ENCODE data around the gene XPR1. TPM values are rescaled to one million over a fixed set of nuclear protein-coding genes. Genes with fewer than 3 reads are reported as not detected.

The XPR1 gene
- total and polyA plus RNA-seq, 10 of the 15 experiments (the other 5 are each of a cell fraction or from before 2014, with no cell fraction given) = 1.1 to 33.9 (median 11.3) TPM

DNA sequence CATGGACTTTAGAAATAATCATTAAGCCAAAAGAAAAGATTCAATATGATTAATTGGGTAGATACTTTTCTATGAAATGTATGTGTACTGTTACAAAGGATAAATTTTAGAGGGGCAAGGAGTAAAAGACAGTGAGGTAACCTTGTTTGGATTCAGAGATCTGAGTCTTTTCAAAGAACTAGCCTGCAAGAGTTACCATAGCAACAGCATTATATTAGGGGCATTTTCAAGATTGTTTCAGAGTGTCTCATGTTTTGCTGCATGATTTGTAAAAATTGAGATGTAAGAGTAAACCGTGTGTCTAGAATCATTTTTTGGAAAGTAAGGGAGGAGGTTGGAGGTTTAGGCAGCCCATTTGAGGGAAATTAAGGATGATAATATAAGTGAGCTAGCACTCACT lies 210.2 kb downstream of the XPR1 start:
- Histone ChIP-seq H2AFZ (ENCODE audit: control insufficient read depth, low read depth, low read length) (no peak overlapping the region), H3K9ac (ENCODE audit: control insufficient read depth, insufficient read depth, low read length) (no peak overlapping the region), H3K27ac (ENCODE audit: control insufficient read depth, insufficient read depth) (no peak overlapping the region), H3K36me3 (ENCODE audit: control insufficient read depth in 2 of 2, insufficient read depth in 2 of 2, low read length in 1 of 2) (no peaks in the 10 kb centered on the region), H3K4me2 (ENCODE audit: control insufficient read depth, insufficient read depth) (no peak overlapping the region), H3K79me2 (ENCODE audit: control insufficient read depth, insufficient read depth, low read length) (no peaks in the 10 kb centered on the region), H3K4me1 (ENCODE audit: control insufficient read depth, insufficient read depth, low read length) (no peaks in the 10 kb centered on the region), H3K4me3 (no peak overlapping the region), H3K27me3 (replicated peaks in 1 of 2; ENCODE audit: control insufficient read depth in 2 of 2, insufficient read depth in 2 of 2, low read length in 1 of 2) (no peaks in the 10 kb centered on the region), H3K9me3 (replicated peaks; ENCODE audit: control insufficient read depth, insufficient read depth, low read length) (no peaks in the 10 kb centered on the region), H4K20me1 (ENCODE audit: control insufficient read depth, insufficient read depth) (no peaks in the 10 kb centered on the region)
- FAIRE-seq (no peak), DNase-seq (ENCODE audit: low read depth, low spot score) (no peak), ATAC-seq (no peak)
- BruUV-seq (replicated peaks) = no TSS peak
- WGBS (ENCODE audit: insufficient coverage, insufficient replicate concordance, low lambda C conversion rate, missing lambda C conversion rate) = 100% methylated on average over 1 of the region's 1 CpG
- ChIA-PET POLR2A (no interaction called here), RAD21 (ENCODE audit: unreplicated experiment) (interaction anchor here (1.9 kb wide), 1 partner anchor 19 kb away, joined by 10 read pairs; no protein-coding TSS in a partner anchor), SMC1A (ENCODE audit: uncharacterized antibody, unreplicated experiment) (interaction anchor here (0.8 to 2.1 kb wide), 5 partner anchors 12 to 326 kb away, joined by 3 to 8 read pairs (median 4); no protein-coding TSS in a partner anchor), CTCF (interaction anchor here (1.7 to 2.0 kb wide), 2 partner anchors 21 to 326 kb away, joined by 7 to 11 read pairs; no protein-coding TSS in a partner anchor)
- TF ChIP-seq EZH2 (IDR thresholded peaks at IDR 0.05; ENCODE audit: borderline replicate concordance, control insufficient read depth, low read depth, low read length) (no peak), BMI1 (IDR thresholded peaks at IDR 0.05; ENCODE audit: borderline replicate concordance) (peak; percentile 28; the same call in 1 of the 2 replicates)
- intact Hi-C loops (cut with micrococcal nuclease; ENCODE audit: unreplicated experiment) (no loop called here), in situ Hi-C loops (cut with MboI) (no loop called here)

DNA sequence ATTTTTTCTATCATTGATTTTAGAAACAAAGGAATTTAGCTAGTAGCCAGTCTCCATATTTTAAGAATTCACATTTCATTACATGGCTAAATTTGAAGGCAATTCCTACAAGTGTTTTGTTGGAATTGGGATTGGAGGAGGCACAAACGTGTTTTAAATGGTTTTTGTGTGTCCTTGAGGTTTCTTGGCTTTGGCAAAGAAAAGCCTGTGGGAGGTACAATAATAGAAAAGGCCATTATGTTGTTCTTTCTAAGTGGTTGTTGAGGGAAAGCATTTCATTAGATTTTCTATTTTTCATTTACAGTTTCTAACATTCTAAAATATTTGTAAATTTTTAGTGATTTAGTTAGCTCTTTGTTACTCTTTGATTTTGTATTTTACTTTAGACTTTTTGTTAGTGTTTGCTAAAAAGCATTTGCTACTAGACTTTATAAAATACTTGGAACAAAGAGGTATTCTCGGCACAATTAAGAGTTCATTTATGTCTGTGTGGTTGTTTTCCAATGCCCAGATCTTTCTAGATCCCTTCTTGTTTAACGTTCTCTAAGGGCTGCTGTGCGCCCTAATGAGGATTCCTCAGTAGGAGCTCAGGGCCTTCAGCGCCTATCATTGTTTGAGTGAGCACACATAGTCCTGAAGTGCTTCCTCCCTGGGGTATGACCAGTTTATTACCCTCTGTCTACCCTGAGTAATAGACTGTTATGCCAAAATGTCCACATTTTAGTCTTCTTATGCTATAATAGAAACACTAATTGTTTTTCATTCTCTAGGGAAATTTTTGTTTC lies 210.9 kb downstream of the XPR1 start:
- in situ Hi-C loops (cut with MboI) (no loop called here), intact Hi-C loops (cut with micrococcal nuclease; ENCODE audit: unreplicated experiment) (no loop called here)
- POLR2A ChIA-PET = interaction anchor here (0.6 to 0.9 kb wide), 2 partner anchors 38 to 604 kb away, joined by 3 read pairs; no protein-coding TSS in a partner anchor
- ATAC-seq (no peak), FAIRE-seq (no peak), DNase-seq (ENCODE audit: low read depth, low spot score) (no peak)
- BruUV-seq (replicated peaks) = no TSS peak
- H3K36me3 ChIP-seq (ENCODE audit: control insufficient read depth in 2 of 2, insufficient read depth in 2 of 2, low read length in 1 of 2) = no peaks in the 10 kb centered on the region
- no peaks in the 10 kb centered on the region for H4K20me1 ChIP-seq (ENCODE audit: control insufficient read depth, insufficient read depth)
- H3K27me3 ChIP-seq (replicated peaks in 1 of 2; ENCODE audit: control insufficient read depth in 2 of 2, insufficient read depth in 2 of 2, low read length in 1 of 2) = no peaks in the 10 kb centered on the region
- H2AFZ ChIP-seq (ENCODE audit: control insufficient read depth, low read depth, low read length) = no peak overlapping the region
- no peak overlapping the region for H3K9ac ChIP-seq (ENCODE audit: control insufficient read depth, insufficient read depth, low read length)
- 98% methylated on average over 5 of the region's 5 CpGs for WGBS (ENCODE audit: insufficient coverage, insufficient replicate concordance, low lambda C conversion rate, missing lambda C conversion rate)
- TF ChIP-seq STAT3 (IDR thresholded peaks at IDR 0.05; ENCODE audit: low read depth, low read length) (no peak), SREBF2 (IDR thresholded peaks at IDR 0.05; ENCODE audit: low read length) (no peak), ZNF274 (IDR thresholded peaks at IDR 0.05; ENCODE audit: insufficient read depth, insufficient read length) (no peak), MTA3 (IDR thresholded peaks at IDR 0.05; ENCODE audit: borderline replicate concordance, low read length) (no peak), ZNF24 (IDR thresholded peaks at IDR 0.05) (no peak), IKZF1 (conservative IDR thresholded peaks at IDR 0.05) (no peak)
- TF ChIP-seq, protein P1, sequence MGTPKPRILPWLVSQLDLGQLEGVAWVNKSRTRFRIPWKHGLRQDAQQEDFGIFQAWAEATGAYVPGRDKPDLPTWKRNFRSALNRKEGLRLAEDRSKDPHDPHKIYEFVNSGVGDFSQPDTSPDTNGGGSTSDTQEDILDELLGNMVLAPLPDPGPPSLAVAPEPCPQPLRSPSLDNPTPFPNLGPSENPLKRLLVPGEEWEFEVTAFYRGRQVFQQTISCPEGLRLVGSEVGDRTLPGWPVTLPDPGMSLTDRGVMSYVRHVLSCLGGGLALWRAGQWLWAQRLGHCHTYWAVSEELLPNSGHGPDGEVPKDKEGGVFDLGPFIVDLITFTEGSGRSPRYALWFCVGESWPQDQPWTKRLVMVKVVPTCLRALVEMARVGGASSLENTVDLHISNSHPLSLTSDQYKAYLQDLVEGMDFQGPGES (IDR thresholded peaks at IDR 0.05) = no peak
- no peak overlapping the region for H3K4me2 ChIP-seq (ENCODE audit: control insufficient read depth, insufficient read depth)
- RAD21 ChIA-PET (ENCODE audit: unreplicated experiment) = interaction anchor here (1.9 kb wide), 1 partner anchor 19 kb away, joined by 10 read pairs; no protein-coding TSS in a partner anchor
- H3K9me3 ChIP-seq (replicated peaks; ENCODE audit: control insufficient read depth, insufficient read depth, low read length) = no peaks in the 10 kb centered on the region
- CTCF ChIA-PET = interaction anchor here (1.7 to 2.0 kb wide), 2 partner anchors 20 to 327 kb away, joined by 7 to 11 read pairs; no protein-coding TSS in a partner anchor
- H3K4me1 ChIP-seq (ENCODE audit: control insufficient read depth, insufficient read depth, low read length) = no peaks in the 10 kb centered on the region
- H3K27ac ChIP-seq (ENCODE audit: control insufficient read depth, insufficient read depth) = no peak overlapping the region
- no peak overlapping the region for H3K4me3 ChIP-seq
- SMC1A ChIA-PET (ENCODE audit: uncharacterized antibody, unreplicated experiment) = interaction anchor here (0.7 to 2.1 kb wide), 7 partner anchors 15 to 584 kb away, joined by 3 to 8 read pairs (median 3); no protein-coding TSS in a partner anchor
- no peaks in the 10 kb centered on the region for H3K79me2 ChIP-seq (ENCODE audit: control insufficient read depth, insufficient read depth, low read length)
